Measurements from ENCODE around the gene RAVER1.
"Not testable (repeated sequence)": the region's sequence is repeated elsewhere in the genome, so short reads cannot be mapped to it uniquely, and the experiment has no call there.

RAVER1 gene, protein sequence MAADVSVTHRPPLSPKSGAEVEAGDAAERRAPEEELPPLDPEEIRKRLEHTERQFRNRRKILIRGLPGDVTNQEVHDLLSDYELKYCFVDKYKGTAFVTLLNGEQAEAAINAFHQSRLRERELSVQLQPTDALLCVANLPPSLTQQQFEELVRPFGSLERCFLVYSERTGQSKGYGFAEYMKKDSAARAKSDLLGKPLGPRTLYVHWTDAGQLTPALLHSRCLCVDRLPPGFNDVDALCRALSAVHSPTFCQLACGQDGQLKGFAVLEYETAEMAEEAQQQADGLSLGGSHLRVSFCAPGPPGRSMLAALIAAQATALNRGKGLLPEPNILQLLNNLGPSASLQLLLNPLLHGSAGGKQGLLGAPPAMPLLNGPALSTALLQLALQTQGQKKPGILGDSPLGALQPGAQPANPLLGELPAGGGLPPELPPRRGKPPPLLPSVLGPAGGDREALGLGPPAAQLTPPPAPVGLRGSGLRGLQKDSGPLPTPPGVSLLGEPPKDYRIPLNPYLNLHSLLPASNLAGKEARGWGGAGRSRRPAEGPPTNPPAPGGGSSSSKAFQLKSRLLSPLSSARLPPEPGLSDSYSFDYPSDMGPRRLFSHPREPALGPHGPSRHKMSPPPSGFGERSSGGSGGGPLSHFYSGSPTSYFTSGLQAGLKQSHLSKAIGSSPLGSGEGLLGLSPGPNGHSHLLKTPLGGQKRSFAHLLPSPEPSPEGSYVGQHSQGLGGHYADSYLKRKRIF

DNA sequence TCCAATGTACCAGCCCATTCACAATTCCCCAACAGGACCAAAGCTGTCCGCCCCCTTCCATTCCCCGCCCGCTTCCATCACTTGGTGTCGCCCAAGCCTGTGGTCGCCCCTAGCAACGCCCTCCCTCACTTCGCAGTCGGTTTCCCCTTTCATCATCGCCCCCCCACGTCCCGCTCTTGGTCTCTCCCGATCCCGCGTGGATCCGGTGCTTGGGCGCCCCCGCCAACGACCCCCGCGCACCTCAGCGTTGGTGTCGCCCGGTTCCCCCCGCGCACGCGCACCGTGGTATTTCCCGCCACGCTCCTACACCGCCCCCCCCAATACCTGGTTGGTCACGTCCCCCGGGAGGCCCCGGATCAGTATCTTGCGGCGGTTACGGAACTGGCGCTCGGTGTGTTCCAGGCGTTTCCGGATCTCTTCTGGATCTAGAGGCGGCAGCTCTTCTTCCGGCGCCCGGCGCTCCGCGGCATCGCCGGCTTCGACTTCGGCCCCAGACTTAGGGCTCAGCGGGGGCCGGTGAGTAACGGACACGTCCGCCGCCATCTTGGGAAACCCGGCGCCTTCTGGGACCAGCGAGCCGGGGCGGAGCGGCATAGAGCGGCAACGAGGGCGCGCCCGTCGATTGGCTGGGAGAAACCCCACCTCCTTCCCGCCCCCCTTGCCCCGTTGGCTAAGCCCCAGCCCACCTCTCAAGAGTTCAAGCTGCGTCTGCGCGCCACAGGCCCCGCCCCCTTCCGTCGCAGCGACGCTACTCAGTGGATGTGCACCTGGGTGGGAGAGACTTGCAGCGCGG lies at the start of gene RAVER1:
Gene RAVER1 (minus strand): TSS at position 565 of the 793 bp plus-strand sequence. CDS start 22 bp downstream, at position 543.
- peak; percentile 99 for DNase-seq (ENCODE audit: low read depth)

DNA sequence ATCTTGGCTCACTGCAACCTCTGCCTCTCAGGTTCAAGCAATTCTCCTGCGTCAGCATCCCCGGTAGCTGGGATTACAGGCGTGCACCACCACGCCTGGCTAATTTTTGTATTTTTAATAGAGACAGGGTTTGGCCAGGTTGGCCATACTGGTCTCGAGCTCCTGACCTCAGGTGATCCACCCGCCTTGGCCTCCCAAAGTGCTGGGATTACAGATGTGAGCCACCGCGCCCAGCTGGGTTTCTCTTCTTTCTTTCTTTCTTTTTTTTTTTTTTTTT lies 49.8 kb upstream of the RAVER1 start:
- not testable (repeated sequence) for DNase-seq (ENCODE audit: low read depth)

DNA sequence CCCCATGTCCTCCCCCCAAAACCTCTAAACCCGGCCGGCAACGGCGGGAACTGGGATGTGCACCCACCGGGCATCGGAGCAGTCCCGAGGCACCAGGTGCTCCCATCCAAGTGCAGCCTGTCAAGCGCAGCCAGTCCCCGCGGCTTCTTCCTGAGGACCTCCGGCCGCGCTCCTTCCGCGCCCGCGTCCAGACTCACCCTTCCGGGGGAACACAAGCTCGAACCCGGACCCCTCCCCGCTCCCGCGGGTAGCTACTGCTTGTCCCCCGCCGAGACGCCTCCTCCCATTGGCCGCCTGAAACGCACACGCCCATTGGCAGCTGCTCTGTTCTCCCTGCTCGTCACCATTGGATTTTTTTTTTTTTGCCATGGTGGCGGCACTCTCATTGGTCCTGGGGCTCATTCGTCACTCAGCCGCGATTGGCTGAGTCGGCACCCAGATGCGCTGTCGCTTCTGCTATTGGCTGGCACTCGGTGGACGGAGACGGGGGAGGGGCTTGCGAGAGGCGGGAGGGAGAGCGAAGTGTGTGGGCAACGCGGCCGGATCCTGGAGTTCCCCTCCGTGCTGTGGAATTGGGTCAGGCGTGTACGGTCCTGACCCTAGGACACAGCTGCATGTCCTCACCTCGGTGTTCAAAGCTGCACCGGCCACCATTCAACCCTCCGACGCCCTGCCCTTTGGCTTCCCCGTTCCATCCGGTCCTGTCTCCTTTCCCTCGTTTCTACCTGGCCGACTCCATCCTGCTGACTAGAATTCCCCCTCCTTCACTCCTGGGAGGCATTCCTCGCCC lies 47.2 kb upstream of the RAVER1 start, which contains the start of gene TYK2:
Gene TYK2 (minus strand): TSS at position 260 of the 790 bp plus-strand sequence. CDS start 2,166 bp downstream, outside the sequence.
- DNase-seq (ENCODE audit: low read depth) = peak; percentile 98

DNA sequence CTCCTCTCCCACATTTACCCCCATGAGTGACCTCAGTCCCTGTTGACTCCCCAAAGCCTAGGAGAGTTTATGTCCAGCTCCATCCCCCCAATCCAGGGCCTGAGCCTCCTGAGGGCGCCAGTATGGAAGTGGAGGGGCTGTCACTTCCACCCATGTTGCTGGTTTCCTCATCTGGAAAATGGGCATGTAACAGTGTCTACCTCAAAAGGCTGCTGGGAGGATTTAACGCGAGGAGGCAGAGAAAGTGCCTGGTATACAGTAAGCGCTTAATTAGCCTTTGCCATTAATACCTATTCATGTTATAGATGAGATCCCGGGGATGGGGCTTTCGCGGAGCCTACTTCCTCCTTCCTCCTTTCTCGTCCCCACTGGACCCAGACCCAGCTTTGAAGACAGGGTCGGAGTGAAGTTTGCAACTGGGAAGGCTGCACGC lies 46.6 kb upstream of the RAVER1 start:
- no peak for DNase-seq (ENCODE audit: low read depth)

DNA sequence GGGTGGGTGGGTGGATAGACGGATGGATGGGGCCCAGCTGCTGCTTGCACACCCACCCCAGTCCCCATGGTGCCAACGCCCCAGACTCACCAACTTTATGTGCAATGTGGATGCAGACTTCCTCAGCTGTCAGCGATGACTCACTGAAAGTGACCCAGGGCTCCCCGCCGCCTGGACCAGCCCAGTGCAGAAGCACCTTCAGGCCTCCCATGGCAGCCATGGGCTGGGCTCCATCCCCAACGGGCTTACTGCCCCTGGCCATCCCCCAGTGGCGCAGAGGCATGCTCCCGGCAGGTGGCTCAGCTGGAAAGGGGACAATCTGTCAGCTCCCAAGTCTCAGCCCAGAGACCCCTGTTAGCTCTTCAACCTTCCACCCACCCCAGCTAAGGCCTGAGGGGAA lies 44.8 kb upstream of the RAVER1 start:
- DNase-seq (ENCODE audit: low read depth) = no peak

DNA sequence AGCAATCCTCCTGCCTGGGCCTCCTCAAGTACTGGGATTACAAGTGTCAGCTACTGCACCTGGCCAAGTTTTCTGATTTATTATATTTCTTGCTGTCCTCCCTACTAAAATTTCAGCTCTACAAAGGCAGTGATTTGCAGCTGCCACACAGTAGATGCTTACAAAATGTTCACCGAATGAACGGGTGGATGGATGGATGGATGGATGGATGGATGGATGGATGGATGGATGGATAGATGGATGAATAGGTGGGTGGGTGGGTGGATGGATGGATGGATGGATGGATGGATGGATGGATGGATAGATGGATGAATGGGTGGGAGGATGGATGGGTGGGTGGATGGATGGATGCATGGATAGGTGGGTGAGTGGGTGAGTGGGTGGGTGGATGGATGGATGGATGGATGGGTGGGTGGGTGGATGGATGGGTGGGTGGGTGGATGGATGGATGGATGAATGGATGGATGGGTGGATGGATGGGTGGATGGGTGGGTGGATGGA lies 43.9 kb upstream of the RAVER1 start:
- not testable (repeated sequence) for DNase-seq (ENCODE audit: low read depth)

DNA sequence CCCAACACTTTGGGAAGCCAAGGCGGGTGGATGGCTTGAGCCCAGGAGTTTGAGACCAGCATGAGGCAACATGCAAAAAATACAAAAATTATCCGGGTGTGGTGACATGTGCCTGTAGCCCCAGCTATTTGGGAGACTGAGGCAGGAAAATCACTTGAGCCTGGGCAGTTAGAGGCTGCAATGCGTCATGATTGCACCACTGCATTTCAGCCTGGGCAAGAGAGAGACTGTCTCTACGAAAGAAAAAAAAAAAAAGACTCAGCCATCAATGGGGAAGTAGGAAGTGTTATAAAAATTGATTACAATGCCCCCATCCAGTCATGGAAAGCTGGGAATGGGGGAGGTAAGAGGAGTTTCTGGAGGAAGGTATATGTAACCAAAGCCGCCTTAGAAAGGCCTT lies 41.6 kb upstream of the RAVER1 start:
- DNase-seq (ENCODE audit: low read depth) = no peak

DNA sequence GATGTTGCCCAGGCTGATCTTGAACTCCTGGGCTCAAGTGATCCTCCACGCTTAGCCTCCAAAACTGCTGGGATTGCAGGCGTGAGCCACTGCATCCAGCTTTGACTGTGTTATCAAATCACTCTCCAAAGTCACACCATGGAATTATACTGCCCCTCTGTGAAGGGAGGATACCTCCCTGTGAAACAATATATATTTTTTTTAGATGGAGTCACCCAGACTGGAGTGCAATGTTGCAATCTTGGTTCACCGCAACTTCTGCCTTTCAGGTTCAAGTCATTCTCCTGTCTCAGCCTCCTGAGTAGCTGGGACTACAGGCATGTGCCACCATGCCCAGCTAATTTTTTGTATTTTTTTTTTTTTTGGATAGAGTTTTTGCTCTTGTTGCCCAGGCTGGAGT lies 39.4 kb upstream of the RAVER1 start:
- DNase-seq (ENCODE audit: low read depth) = no peak

DNA sequence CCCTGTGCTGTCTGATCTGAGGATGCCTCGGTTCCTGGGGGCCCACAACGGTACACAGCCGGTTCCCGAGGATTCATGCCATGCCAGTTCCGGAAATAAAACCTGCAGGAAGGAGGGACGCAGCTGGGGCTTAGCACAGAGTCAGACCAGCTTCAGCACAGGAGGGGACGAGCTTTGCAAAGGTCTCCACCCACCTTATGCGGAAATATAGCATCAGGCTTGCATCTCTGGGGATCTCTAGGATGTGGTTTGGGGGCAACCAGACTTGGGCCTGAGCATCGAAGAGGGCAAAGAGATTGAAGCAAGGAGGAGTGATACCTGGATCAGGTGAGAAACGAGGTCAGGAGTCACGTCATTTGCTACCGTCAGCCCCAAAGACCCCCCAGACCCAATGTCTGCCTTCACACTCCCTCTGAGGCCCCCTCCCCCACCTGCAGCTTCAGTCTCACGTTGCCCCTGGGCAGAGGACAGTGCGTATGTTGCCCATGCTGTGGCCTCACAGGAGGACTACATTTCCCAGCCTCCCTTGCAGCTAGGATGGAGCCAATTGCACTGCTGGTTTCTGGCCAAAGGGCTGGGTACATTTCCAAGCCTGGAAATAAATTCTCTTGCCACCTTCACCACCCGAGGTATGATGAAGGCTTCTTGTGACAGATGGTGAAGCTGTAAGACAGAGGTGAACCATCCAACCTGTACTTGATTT lies 34.9 kb upstream of the RAVER1 start:
- DNase-seq (ENCODE audit: low read depth) = no peak

DNA sequence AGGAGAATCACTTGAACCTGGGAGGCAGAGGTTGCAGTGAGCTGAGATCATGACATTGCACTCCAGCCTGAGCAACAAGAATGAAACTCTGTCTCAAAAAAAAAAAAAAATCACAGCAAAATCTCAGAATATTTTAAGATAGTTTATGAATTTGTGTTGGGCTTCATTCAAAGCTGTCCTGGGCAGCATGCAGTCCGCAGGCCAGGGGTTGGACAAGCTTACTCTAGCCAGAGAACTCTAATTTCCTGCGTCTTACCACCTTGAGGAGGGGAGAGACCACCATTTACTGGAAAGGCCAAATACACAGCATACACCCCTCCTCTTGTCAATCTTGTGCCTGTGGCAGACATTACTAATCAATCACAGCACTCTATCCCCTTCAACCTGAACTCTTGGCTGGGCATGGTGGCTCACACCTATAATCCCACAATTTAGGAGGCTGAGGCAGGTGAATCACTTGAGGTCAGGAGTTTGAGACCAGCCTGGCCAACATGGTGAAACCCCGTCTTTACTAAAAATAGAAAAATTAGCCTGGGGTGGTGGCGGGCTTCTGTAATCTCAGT lies 33.7 kb upstream of the RAVER1 start:
- not testable (repeated sequence) for DNase-seq (ENCODE audit: low read depth)

DNA sequence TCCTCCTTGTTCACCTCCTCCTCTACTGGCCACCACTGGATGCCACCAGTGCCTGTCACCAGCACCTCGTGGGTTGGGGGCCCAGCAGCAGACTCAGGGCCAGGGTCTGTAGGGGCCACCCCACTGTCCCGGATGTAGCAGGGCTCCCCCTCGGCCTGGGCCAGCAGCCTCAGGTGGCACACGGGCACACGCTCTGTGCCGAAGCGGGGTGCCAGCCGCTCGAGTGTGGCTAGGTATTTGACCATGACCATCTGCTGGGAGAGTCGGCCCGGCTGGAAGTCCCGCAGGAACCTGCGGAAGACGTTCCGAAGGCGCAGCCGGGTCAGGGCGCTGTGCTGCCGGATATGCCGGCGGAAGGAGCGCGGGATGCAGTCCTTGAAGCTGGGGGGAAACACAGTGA lies 32.2 kb upstream of the RAVER1 start:
- no peak for DNase-seq (ENCODE audit: low read depth)

DNA sequence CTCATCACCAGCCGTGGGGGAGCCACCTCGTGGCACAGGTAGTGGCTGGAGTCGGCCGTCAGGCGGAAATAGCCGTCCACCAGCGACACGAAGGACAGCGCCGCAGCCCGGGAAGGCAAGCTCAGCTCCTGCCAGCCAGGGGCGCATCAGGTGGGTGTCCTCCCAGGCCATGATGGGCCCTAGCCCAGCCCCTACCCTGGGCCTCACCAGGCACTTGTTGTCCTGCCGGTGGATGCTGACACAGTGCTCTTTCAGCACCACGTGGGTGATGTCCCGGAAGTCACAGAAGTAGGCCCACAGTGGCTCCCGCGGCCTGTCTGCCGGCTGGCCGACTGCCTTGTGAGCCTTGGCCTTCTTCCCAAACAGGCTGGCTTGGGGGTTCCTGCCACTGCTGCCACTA lies 31.3 kb upstream of the RAVER1 start:
- no peak for DNase-seq (ENCODE audit: low read depth)

DNA sequence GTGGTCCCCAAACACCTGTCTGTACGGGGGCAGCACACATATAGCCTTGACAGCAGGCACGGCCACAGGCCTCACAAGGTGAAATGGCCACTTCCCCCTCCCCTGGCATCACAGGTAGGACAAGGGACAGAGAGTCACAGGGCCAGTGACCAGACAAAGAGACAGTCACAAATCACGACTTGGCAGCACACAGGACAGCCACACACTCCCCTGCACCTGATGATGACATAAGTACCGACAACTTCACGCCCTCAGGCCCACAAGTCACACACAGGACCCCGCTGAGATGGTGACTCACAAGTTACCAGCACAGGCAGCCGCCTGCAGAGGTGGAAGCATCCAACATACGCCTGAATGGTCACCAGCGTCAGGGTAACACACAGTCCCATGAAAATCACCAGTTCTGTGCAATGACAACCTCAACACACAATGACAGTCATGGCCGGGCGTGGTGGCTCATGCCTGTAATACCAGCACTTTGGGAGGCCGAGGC lies 30.5 kb upstream of the RAVER1 start:
- DNase-seq (ENCODE audit: low read depth) = peak; percentile 41

DNA sequence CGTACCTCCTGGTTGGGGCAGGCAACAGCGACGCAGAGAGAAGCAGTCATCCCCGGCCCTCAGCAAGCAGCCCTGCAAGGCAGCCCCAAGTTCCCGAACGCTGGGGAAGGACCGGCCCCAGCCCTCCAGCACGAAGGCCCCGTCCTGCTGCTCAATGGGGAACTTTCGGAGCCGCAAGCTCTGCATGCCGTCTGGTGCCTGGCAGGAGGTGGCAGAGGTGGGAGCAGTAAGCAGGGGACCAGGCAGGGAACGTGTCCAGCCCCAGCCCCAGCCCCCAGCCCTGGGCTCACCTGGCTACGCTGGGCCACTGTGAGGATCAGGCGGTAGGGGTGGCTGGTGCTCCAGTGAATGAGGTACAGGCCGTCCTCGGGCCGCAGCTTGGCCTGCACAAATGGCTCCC lies 28.9 kb upstream of the RAVER1 start:
- no peak for DNase-seq (ENCODE audit: low read depth)

DNA sequence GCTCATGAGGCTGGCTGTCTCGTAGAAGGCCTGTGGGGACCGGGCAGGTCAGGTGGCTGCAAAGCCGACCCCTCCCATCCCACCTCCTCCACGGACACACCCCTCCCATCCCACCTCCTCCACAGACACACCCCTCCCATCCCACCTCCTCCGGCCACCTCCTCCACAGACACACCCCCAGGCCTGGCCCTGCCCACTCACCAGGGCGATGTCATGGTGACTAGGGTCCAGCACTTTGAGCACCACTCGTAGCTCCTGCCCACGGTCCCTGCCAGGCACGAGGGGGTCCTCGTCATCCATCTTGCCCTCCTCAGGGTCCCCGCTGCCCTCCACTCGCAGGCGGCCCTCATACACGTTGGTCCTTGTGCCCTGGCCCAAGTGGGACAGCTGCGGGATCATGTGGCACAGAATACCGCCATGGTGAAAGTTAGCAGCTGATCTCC lies 28.3 kb upstream of the RAVER1 start:
- DNase-seq (ENCODE audit: low read depth) = no peak

DNA sequence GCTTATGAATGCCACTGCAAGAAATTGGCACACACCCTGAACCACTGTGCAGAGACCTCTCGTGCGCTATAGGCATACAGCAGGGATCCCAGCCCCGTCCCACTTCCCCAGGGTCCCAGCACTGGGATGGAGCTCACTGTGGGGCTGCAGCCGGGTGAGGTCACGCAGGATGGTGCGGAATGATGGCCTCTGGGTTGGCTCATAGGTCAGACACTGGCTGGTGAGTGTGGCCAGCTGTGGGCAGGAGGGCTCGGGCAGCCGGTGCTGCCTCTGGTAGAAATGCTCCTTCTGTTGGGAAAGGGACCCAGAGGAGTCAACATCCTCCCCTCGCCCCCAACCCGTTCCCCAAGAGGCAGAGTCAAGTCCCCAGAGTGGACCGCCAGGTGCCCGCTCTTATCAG lies 23.1 kb upstream of the RAVER1 start:
- DNase-seq (ENCODE audit: low read depth) = no peak

DNA sequence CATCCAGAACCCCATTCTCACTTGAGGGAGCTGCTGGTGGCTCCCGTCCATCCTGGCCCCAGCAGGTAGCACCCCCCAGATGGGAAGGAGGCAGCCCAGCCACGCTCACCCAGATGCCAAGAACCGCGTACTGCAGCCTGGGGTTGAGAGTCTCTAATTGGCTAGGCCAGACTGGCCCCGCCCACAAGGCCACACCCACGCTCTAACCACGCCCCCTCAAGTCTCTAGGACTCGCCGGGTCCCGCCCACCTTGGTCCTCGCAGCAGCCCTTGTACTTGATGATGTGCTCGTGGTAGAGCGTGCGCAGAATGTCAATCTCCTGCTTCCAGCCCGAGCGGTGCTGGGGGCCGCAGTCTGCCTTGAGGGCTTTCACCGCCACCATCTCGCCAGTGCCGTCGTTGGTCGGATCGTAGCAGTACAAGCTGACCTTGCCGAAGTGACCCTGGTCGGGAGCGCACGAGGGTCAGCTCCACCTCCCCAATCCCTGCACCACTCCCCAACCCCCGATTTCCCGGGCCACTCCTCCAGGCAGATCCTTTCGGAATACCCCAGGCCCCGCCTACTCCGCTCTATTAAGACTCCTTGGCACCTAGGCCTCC lies 20.6 kb upstream of the RAVER1 start:
- peak; percentile 37 for DNase-seq (ENCODE audit: low read depth)

DNA sequence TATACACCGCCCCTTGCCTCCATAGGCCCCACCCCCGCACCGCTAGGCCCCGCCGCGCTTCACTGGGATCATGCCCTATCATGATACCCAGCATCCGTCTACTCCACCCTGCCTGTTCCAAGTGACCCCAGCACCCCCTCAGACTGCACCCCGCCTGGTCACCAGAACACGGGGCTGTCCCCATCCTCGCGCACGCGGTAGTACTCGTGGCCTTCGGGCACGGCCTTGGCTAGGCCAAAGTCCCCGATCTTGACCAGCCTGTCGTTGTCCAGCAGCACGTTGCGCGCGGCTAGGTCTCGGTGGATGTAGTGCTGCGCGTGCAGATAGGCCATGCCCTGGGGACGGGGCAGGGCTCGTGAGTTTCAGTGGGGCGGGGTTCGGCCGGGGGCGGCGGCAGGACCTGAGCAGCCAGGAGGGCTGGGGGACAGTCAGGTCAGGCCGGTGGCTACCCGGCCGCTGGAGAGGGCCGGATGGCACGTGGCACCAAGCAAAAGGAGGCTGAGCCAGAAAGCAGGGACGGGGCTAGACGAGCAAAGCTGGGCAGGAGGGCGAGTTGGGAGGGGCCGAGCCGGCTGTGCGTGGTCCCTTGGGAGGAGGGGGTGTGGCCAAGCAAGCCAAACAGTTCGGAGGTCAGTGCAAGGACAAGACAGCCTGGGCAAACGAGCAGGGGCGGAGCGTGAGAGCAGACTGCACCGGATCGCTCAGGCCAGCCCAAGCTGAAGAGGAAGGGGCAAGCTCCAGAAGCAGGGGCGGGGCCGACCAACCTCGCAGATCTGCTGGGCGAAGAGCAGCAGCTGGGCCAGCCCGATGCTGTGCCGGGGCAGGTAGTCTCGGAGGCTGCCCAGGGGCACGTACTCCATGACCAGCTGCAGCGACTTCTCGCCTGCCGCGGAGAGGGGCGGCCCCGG lies 19.7 kb upstream of the RAVER1 start:
- DNase-seq (ENCODE audit: low read depth) = no peak

DNA sequence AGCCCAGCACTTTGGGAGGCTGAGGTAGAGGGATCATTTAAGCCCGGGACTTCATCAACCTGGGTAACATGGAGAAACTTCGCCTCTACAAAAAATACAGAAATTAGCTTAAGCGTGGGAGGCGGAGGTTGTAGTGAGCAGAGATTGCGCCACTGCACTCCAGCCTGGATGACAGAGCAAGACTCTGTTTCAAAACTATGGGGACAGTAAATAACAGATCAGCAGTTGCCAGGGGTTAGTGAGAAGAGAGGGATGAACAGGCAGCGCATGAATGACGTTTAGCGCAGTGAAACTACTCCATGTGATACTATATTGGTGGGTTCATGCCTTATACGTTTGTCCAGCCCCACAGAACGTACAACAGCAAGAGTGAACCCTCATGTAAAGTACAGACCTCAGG lies 13.2 kb upstream of the RAVER1 start:
- peak; percentile 59 for DNase-seq (ENCODE audit: low read depth)

Data from iris pigment epithelial cell (primary cell).